HuH-7.5 (cell line): ENCODE measurements around the gene CENPP.

Source experiments
- DNase-seq: peaks from one replicate; pipeline ENCODE4 v3.0.0; 2011; ENCODE audit warnings: low spot score

The CENPP gene

DNA sequence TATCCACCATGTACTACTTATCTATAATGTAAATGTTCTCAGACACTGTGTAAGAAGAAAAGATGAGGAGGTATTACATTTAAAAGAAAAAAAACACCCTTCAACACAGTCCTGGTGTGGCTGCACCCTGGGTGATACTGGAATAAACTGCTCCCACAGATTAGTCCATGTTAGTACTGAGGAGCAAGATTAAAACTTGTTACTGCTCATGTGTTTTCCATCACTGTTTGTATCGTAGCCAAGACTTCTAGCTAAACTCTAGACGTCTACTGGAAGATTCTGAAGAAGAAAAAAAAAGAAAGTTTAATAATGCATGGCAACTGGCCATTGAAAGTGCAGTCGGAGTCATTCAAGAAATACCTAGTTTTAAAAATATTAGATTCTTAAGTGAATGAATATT is 156.6 kb downstream of the CENPP start, which contains the start of gene ASPN:
Gene ASPN (minus strand): TSS at position 178 of the 400 bp plus-strand sequence.
- no peak for DNase-seq

DNA sequence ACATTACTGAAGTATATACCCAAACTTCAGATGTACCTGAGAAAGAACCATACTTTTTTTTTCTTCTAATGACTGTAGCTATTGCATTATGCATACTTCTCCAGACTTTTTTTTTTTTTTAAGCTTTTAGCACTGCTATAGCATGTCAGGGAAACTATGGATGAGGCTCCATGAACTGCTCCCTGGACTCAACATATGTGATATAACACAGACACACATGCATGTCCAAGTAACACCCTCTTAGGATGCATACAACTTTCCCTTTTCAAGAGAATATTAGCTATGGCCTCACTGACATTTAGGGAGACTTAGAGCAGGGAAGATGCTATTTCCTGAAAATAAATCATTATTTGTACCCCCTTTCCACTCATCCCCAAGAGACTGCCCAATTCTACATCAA is 157.1 kb downstream of the CENPP start:
- DNase-seq = no peak

DNA sequence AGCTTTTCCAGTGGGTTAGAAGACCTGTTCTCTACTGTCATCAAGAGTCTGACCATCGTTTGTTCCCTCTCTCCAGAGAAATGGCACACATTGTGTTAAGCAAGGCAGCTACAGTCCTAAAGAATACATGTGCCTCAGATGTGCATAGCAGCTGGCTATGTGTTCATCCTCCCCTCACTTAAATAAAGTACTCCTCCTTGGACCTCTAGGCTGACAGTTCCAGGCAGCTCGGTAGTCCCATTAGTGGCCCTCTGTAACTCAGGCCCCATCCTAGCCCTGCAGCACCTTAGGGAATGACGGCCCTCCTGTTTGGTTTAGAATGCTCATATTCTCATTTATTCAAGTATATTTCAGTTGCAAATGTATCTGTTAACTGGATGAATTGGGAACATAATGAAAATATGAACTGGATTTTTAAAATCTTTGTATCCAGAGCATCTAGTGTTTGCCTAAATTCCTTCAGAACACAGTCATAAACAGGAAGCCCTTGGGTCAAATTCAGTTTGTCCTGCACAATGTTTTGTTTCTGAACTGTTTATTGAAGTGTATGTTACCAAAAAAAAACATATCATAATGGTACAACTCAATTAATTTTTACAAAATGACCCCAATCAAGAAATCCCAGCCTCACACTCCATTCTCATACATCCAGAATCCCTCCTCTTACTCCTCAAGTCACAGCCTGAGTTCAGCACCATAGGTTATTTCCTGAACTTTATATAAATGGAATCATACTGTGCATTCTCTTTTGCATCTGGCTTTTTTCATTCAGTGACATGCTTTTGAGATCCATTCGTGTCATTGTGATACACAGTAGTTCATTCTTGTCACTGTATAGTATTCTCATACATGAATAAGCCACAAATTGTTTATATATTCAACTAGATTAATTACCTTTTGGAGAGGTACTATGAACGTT is 158.1 kb downstream of the CENPP start:
- DNase-seq = no peak

DNA sequence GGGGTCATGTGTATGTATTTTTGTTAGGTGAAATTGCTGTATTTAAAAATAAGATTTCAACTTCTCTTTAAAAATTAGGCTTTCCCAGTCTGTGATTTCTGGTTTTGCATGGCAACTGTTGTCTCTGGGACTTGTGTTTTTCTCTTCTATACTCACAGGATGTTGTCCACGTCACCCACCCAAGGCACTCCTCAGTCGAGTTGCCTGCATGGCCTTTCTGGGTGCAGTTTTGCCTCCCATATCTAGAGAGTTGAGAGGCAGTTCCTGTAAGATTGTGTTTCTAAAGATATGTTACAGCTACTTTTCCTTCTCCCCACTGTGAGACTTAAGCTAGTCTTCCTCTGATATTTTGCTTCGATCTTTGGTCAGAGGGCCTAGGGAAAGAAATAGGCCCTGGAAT is 158.8 kb downstream of the CENPP start:
- no peak for DNase-seq

- DNase-seq = no peak
These were observed 160.6 kb downstream of the CENPP start for GRCh38 chr9:92486371-92486770.

DNA sequence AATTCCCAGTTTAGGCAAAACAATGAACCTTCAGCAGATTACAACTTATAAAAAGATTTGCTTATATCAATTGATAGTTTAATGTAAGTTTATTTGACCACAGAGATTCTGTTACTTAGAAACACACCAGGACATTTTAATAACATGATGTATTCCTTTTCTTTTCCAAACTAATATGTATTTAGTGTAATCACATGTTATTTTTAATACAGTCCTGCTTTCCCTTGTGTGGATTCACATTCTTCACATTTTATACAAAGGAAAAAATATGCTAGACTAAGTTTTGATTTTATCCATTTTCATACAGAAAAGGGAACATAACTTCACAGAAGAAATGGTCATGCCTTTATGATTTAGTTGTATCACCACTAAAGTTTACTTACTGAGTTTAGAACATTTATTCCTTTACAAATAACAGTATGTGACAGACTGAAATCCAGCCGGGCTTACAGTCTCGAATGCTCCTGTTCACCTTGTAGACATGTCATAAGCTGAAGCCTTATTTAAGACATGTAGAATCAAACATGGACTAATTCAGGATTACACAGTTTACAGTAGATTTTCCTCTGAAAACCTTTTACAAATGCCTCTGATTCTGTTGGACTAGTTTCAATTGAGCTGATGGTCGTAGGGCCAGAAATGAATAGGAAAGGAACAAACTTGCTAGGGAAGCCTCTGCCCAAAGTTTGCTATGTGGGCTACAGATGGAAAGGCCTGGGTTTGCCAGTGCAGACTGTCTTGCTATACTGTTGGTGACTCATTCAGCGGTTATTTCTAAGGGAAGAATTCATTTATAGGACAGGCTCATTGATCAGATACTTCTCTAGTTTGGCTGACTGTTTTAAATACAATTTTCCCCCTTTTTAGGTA is 163.2 kb downstream of the CENPP start:
- DNase-seq = no peak

GRCh38 chr9:92492781-92493401 is 167.1 kb downstream of the CENPP start:
- DNase-seq = no peak

- DNase-seq = no peak
These were observed 168.1 kb downstream of the CENPP start for GRCh38 chr9:92493749-92494387.

DNA sequence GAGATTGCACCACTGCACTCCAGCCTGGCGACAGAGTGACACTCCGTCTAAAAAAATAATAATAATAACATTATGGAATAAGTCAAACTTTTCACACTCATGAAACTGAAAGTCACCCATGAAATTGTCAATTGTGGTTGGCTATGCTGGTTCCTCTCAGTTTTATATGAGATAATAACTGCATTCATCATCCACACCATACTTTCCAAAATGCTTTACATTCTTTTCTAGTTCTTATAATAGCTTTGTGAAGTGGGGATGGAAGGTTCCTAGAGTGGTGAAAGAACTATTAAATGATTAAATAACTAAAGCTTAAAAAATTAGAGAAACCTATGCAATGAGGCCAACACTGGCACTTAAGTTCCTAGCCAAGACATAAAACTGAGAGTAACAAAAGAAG is 169.1 kb downstream of the CENPP start:
- no peak for DNase-seq

- no peak for DNase-seq
These were observed 170.8 kb downstream of the CENPP start for GRCh38 chr9:92496396-92497176.

- no peak for DNase-seq
These were observed 173.9 kb downstream of the CENPP start for GRCh38 chr9:92499701-92500100.

DNA sequence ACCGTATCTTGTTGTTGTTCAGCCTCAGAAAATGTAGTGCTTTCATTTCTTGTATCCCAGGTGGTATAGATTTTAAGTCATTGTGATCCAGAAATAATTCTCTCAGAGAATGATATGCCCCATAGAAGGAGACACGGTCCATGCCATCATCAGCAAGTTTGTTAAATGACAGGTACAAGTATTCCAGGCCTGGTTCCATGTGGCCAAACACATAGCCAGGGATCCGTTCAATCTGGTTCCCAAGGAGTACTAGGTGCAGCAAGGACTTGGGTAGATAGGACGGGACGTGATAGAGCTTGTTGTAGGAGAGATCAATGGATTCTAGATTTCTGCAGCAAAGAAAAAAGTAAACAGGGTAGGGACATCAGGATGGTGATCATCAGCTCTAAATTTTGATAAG is 175.0 kb downstream of the CENPP start:
- no peak for DNase-seq

DNA sequence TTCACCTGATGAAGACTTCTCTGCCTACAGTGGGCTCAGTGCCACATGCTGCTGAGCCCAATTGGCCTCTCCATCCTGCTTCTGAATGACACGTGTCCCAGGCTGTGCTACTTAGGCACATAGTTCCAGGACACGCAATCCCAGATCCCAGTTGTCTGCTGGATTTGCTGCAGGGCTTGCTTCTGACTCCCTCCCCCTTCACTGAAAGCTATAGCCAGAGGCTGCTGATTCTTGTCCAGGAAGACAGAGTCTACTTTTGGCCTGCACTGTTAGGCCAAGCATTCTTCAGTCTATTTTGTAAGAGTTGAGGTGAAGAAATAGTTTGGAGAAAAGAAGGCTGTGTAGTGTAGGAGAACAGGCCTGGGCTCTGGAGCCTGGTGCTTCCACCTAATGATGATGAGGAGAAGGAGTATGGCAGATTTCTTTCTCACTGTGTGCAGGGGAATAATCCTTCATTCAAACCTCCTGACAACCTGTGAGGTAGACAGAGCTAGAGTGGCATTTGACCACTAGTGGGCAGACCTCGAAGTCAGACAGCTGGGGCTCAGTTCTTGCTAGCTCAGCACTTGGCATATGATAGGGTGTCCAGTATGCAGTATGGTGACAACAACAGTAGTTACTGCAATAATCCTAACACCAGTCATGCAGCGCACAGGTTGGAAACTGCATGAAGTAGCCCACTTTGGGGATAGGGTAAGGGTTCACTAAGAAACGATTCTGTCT is 176.1 kb downstream of the CENPP start:
- peak; percentile 40 for DNase-seq

DNA sequence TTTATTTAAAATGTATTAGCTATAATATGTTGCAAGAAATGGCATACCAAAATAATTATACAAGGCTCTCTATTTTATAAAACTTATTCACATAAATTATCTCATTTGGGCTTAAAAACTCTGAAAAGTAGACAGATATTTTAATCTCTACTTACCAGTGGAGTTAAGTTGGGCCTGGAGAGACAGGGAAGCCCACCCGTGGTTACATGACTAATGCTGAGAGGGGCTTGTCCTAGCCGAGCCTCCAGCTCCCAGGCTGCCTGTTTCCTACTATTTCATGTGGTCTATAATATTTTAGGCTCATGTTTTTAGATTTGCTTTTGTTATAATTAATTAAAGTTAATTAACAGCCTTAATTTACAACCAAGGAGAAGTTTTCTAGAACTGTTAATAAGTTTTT is 177.4 kb downstream of the CENPP start:
- DNase-seq = no peak

DNA sequence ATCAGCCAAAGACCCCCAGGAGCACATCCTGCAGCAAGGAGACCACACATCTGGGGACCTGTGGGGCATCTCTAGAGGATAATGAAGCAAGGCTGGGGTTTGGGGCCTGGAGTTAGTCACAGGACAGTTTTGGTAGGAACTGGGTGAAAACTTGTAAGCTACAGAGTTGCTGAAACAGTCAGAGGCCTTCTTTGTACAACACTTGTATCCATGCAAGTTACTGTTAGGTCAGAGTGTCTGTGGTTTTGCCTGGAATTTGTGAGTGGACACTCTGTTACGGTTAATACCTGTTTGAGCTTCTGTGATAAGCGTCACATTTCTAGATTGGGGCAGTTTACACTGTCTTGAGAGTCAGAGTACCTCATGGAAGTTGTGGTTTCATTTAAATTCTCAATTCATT is 179.1 kb downstream of the CENPP start:
- DNase-seq = no peak

- DNase-seq = no peak
These were observed 180.6 kb downstream of the CENPP start for GRCh38 chr9:92506184-92506857.

- DNase-seq = no peak
These were observed 181.3 kb downstream of the CENPP start for GRCh38 chr9:92507005-92507404.

DNA sequence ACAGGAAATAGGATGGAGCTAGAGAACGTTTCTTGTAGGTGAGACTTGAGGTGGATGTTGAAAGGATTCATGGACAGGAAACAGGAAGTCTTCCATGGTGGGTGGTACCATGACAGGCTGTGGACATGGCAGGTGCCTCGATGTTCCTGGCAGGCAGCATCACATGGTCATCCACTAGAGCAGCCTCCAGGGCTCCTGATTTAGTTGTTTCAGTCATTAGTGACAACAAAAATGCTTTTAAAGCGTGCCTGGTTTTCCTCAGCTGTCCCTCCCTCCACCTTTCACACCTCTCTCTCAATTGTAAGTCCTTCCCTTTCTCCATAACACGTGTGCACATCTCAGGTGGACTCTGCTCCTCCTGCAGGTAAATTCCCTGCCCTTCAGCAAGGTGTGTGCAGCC is 181.7 kb downstream of the CENPP start:
- DNase-seq = no peak

- DNase-seq = no peak
These were observed 182.5 kb downstream of the CENPP start for GRCh38 chr9:92508018-92508820.
